Mesendoderm (in vitro differentiated cells): ENCODE measurements around the gene KCNK5.

Experiments
- DNase-seq: peaks from one replicate; pipeline ENCODE4 v3.0.0; 2013
- H2AK5ac ChIP-seq: 2 replicates; pipeline ENCODE4 v1.6.1; 2013; ENCODE audit warnings: low read length, inconsistent platforms
- H2BK120ac ChIP-seq: 2 replicates; pipeline ENCODE4 v1.6.1; 2013; ENCODE audit warnings: low read depth, mild to moderate bottlenecking, low read length, moderate library complexity, mixed read lengths
- H2BK15ac ChIP-seq: replicated peaks from 2 replicates; pipeline ENCODE4 v1.6.1; 2013; ENCODE audit warnings: low read depth, mild to moderate bottlenecking, moderate library complexity
- H2BK5ac ChIP-seq: 2 replicates; pipeline ENCODE4 v1.6.1; 2013; ENCODE audit warnings: low read length, inconsistent platforms
- H3K18ac ChIP-seq: 2 replicates; pipeline ENCODE4 v1.6.1; 2013; ENCODE audit warnings: mild to moderate bottlenecking, low read length, mixed read lengths
- H3K23ac ChIP-seq: one replicate; pipeline ENCODE4 v1.6.1; 2013; ENCODE audit warnings: low read length
- H3K27ac ChIP-seq: 2 replicates; pipeline ENCODE4 v1.5.1; 2013; ENCODE audit warnings: low read depth, mild to moderate bottlenecking, inconsistent platforms, low read length, moderate library complexity
- H3K27me3 ChIP-seq: 2 replicates; pipeline ENCODE4 v1.6.1; 2013; ENCODE audit warnings: low read length, control low read depth, mild to moderate bottlenecking, inconsistent platforms; ENCODE audit not compliant: insufficient read depth, poor library complexity
- H3K36me3 ChIP-seq: 2 replicates; pipeline ENCODE4 v1.6.1; 2013; ENCODE audit warnings: low read length, inconsistent platforms; ENCODE audit not compliant: control insufficient read depth, insufficient read depth
- H3K4ac ChIP-seq: one replicate; pipeline ENCODE4 v1.6.1; 2013; ENCODE audit warnings: low read depth, mild to moderate bottlenecking, low read length, moderate library complexity
- H3K4me1 ChIP-seq: 2 replicates; pipeline ENCODE4 v1.6.1; 2013; ENCODE audit warnings: low read depth, low read length, inconsistent platforms; ENCODE audit not compliant: control insufficient read depth
- H3K4me2 ChIP-seq: 2 replicates; pipeline ENCODE4 v1.6.1; 2013; ENCODE audit warnings: low read length
- H3K4me3 ChIP-seq: 2 replicates; pipeline ENCODE4 v1.5.1; 2013; ENCODE audit warnings: mild to moderate bottlenecking, low read length
- H3K56ac ChIP-seq: one replicate; pipeline ENCODE4 v1.6.1; 2013; ENCODE audit warnings: low read length
- H3K79me1 ChIP-seq: 2 replicates; pipeline ENCODE4 v1.6.1; 2013; ENCODE audit warnings: low read length, inconsistent platforms
- H3K79me2 ChIP-seq: 2 replicates; pipeline ENCODE4 v1.6.1; 2013; ENCODE audit warnings: mild to moderate bottlenecking, low read length; ENCODE audit not compliant: control insufficient read depth, insufficient read depth
- H3K9ac ChIP-seq: 2 replicates; pipeline ENCODE4 v1.6.1; 2013; ENCODE audit warnings: low read length, inconsistent platforms
- H4K5ac ChIP-seq: one replicate; pipeline ENCODE4 v1.6.1; 2013; ENCODE audit warnings: low read length
- H4K8ac ChIP-seq: one replicate; pipeline ENCODE4 v1.6.1; 2013; ENCODE audit warnings: low read depth, mild to moderate bottlenecking, control low read depth, low read length, moderate library complexity
- WGBS: extraction: QIAGEN DNeasy Blood & Tissue Kit; methylation state at CpG from one replicate; pipeline ENCODE4 v1.1.7; 2013; ENCODE audit warnings: low lambda C conversion rate, missing lambda C conversion rate; ENCODE audit not compliant: insufficient coverage; ENCODE audit errors: extremely low coverage; 5-methylcytosine and 5-hydroxymethylcytosine counted together

Gene KCNK5

DNA sequence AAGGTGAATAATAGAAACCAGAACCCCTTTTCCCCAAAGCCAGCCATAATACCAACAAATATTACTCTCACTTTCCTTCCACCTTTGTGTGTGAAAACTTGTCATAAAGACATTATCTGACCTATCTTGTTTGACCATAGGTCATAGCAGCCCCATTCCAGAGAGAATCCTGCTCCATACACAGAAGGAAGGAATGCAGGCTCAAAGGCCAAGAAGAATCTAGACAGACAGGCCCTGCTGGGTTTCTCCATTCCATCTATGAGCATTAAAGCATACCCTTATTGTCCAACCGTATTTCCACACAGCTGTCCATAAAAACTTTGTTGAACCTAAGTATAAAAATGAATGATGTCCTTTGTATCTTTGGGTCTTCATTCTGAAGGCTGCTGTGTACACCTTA, 40.7 kb upstream of the KCNK5 start:
- DNase-seq = no peak

GRCh38 chr6:39268721-39269120, 39.4 kb upstream of the KCNK5 start:
- no peak overlapping the region for H2BK120ac ChIP-seq
- no CpG with 5 or more reads among the region's 3 CpGs for WGBS
- no peaks in the 10 kb centered on the region for H3K79me1 ChIP-seq
- no peak overlapping the region for H2AK5ac ChIP-seq
- H3K4me1 ChIP-seq = no peaks in the 10 kb centered on the region
- no peaks in the 10 kb centered on the region for H3K27me3 ChIP-seq
- no peaks in the 10 kb centered on the region for H3K36me3 ChIP-seq
- H2BK15ac ChIP-seq = no peak overlapping the region
- H4K5ac ChIP-seq = no peak overlapping the region
- DNase-seq = peak; percentile 21
- H3K27ac ChIP-seq = no peak overlapping the region
- no peak overlapping the region for H3K56ac ChIP-seq
- no peak overlapping the region for H2BK5ac ChIP-seq
- no peak overlapping the region for H3K23ac ChIP-seq
- no peak overlapping the region for H3K4me2 ChIP-seq
- H3K4ac ChIP-seq = no peak overlapping the region
- no peak overlapping the region for H4K8ac ChIP-seq
- H3K18ac ChIP-seq = no peak overlapping the region
- H3K9ac ChIP-seq = no peak overlapping the region
- H3K79me2 ChIP-seq = no peaks in the 10 kb centered on the region
- H3K4me3 ChIP-seq = no peak overlapping the region

More for the DNA sequence above, 40.7 kb upstream of the KCNK5 start:
- no peaks in the 10 kb centered on the region for H3K4me1 ChIP-seq
- H3K18ac ChIP-seq = no peak overlapping the region
- no CpG with 5 or more reads among the region's 1 CpG for WGBS
- H3K79me2 ChIP-seq = no peaks in the 10 kb centered on the region
- H3K79me1 ChIP-seq = no peaks in the 10 kb centered on the region
- no peak overlapping the region for H4K5ac ChIP-seq
- no peak overlapping the region for H3K4me3 ChIP-seq
- no peak overlapping the region for H2BK15ac ChIP-seq
- H2BK5ac ChIP-seq = no peak overlapping the region
- no peak overlapping the region for H3K56ac ChIP-seq
- H3K4ac ChIP-seq = no peak overlapping the region
- H3K27ac ChIP-seq = no peak overlapping the region
- H3K23ac ChIP-seq = no peak overlapping the region
- no peak overlapping the region for H2BK120ac ChIP-seq
- no peaks in the 10 kb centered on the region for H3K27me3 ChIP-seq
- no peak overlapping the region for H4K8ac ChIP-seq
- H3K9ac ChIP-seq = no peak overlapping the region
- H3K4me2 ChIP-seq = no peak overlapping the region
- H3K36me3 ChIP-seq = no peaks in the 10 kb centered on the region
- no peak overlapping the region for H2AK5ac ChIP-seq

DNA sequence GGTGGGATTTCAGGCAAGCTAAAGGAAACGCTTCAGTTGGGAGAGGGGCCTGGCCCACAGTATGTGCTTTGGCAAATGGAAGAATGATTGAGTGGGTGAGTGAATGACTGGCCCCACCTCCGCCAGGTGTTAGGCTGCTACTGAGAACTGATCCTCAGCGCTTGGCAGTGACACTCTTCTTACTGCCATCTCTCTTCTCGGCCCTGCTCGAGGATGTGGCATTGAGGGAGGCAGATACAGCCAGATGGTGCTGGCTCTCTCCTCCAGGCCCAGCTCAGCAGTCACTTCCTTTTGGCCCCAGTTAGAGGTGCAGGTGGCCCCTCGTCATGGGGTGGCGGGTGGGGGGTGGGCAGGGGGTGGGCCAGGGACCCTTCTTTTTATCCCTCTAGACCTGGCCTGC, 38.9 kb upstream of the KCNK5 start:
- no peak overlapping the region for H3K4ac ChIP-seq
- H2BK120ac ChIP-seq = no peak overlapping the region
- no peak overlapping the region for H4K8ac ChIP-seq
- no peaks in the 10 kb centered on the region for H3K79me1 ChIP-seq
- H3K23ac ChIP-seq = no peak overlapping the region
- no peak overlapping the region for H4K5ac ChIP-seq
- H3K4me2 ChIP-seq = no peak overlapping the region
- no peak for DNase-seq
- H3K27ac ChIP-seq = no peak overlapping the region
- H2AK5ac ChIP-seq = no peak overlapping the region
- H3K4me3 ChIP-seq = no peak overlapping the region
- H3K9ac ChIP-seq = no peak overlapping the region
- no CpG with 5 or more reads among the region's 7 CpGs for WGBS
- no peaks in the 10 kb centered on the region for H3K79me2 ChIP-seq
- H2BK15ac ChIP-seq = no peak overlapping the region
- H3K27me3 ChIP-seq = no peaks in the 10 kb centered on the region
- H3K18ac ChIP-seq = no peak overlapping the region
- H2BK5ac ChIP-seq = no peak overlapping the region
- no peaks in the 10 kb centered on the region for H3K36me3 ChIP-seq
- H3K4me1 ChIP-seq = no peaks in the 10 kb centered on the region
- no peak overlapping the region for H3K56ac ChIP-seq

DNA sequence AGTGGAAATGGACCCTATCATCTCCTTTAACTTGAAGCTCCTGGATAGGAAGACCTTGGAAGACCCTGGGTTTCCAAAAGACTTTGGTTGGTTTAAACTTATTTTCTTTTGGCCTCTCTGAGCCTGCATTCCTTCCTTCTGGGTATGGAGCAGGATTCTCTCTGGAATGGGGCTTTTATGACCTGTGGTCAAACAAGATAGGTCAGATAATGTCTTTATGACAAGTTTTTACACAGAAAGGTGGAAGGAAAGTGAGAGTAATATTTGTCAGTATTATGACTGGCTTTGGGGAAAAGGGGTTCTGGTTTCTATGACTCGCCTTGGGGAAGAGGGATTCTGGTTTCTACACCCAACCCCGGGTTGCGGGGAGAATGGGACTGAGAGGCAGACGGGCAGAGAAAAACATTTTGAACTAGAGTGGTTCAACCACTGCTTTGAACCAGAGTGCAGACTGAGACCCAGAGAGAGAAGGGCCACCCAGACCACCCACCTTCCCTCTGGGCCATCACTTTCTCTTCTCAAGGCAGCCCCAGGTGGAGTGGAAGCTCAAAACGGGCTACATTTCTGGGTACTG, 37.6 kb upstream of the KCNK5 start:
- Histone ChIP-seq H2BK5ac (no peak overlapping the region), H3K4me2 (no peak overlapping the region), H2BK120ac (no peak overlapping the region), H3K27me3 (no peaks in the 10 kb centered on the region), H4K5ac (no peak overlapping the region), H3K36me3 (no peaks in the 10 kb centered on the region), H3K56ac (no peak overlapping the region), H4K8ac (no peak overlapping the region), H3K4me1 (no peaks in the 10 kb centered on the region), H2BK15ac (no peak overlapping the region), H3K79me2 (no peaks in the 10 kb centered on the region), H3K18ac (no peak overlapping the region), H3K27ac (no peak overlapping the region), H3K79me1 (no peaks in the 10 kb centered on the region), H3K9ac (no peak overlapping the region), H3K4ac (no peak overlapping the region), H2AK5ac (no peak overlapping the region), H3K23ac (no peak overlapping the region), H3K4me3 (no peak overlapping the region)
- no CpG with 5 or more reads among the region's 5 CpGs for WGBS
- DNase-seq = no peak

DNA sequence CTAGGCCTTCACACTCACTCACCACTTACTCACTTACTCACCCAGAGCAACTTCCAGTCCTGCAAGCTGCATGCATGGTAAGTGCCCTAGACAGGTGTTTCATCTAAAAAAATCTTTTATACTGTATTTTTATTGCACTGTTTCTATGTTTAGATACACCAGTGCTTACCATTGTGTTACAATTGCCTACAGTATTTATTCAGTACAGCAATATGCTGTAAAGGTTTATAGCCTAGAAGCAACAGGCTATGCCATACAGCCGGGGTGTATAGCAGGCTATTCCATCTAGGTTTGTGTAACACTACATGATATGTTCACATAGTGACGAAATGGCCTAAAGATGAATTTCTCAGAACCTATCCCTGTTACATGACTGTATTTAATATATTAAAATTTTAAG, 37.1 kb upstream of the KCNK5 start:
- Histone ChIP-seq H3K36me3 (no peaks in the 10 kb centered on the region), H2BK15ac (no peak overlapping the region), H3K4me1 (no peaks in the 10 kb centered on the region), H2BK5ac (no peak overlapping the region), H3K23ac (no peak overlapping the region), H2AK5ac (no peak overlapping the region), H4K8ac (no peak overlapping the region), H3K4ac (no peak overlapping the region), H3K56ac (no peak overlapping the region), H3K4me3 (no peak overlapping the region), H4K5ac (no peak overlapping the region), H3K79me1 (no peaks in the 10 kb centered on the region), H3K27me3 (no peaks in the 10 kb centered on the region), H3K79me2 (no peaks in the 10 kb centered on the region), H3K9ac (no peak overlapping the region), H3K18ac (no peak overlapping the region), H2BK120ac (no peak overlapping the region), H3K4me2 (no peak overlapping the region), H3K27ac (no peak overlapping the region)
- no CpG with 5 or more reads among the region's 2 CpGs for WGBS
- DNase-seq = no peak

- Histone ChIP-seq H3K4me2 (no peak overlapping the region), H3K18ac (no peak overlapping the region), H3K4ac (no peak overlapping the region), H3K4me1 (no peaks in the 10 kb centered on the region), H3K79me2 (no peaks in the 10 kb centered on the region), H4K8ac (no peak overlapping the region), H3K79me1 (no peaks in the 10 kb centered on the region), H2BK15ac (no peak overlapping the region), H2AK5ac (no peak overlapping the region), H3K56ac (no peak overlapping the region), H3K23ac (no peak overlapping the region), H3K27ac (no peak overlapping the region), H3K27me3 (no peaks in the 10 kb centered on the region), H4K5ac (no peak overlapping the region), H3K9ac (no peak overlapping the region), H3K36me3 (no peaks in the 10 kb centered on the region), H2BK120ac (no peak overlapping the region), H3K4me3 (no peak overlapping the region), H2BK5ac (no peak overlapping the region)
- WGBS = no CpG with 5 or more reads among the region's 5 CpGs
- peak; percentile 40 for DNase-seq
These were observed 34.2 kb upstream of the KCNK5 start for GRCh38 chr6:39263303-39264037.
